Liver (tissue), 3 donors: ENCODE measurements around the gene RPS2.

Experiments used
- ATF3 ChIP-seq: IDR thresholded peaks from 2 replicates; pipeline ENCODE4 v1.6.1; 2016; ENCODE audit warnings: antibody characterized with exemption
- CTCF ChIP-seq: fragments of 150-350 bp; IDR thresholded peaks from 2 replicates; pipeline ENCODE4 v1.5.1; 2017; ENCODE audit warnings: improper control_type of control experiment, low read depth, low read length; ENCODE audit not compliant: missing input control
- EGR1 ChIP-seq, 2 donors: IDR thresholded peaks; 2 replicates each; pipeline ENCODE4 v1.6.1; 2016 to 2018; ENCODE audit warnings: antibody characterized with exemption in 2 of 2, low read depth in 2 of 2
- FOXA1 ChIP-seq: IDR thresholded peaks from 2 replicates; pipeline ENCODE4 v1.6.1; 2016; ENCODE audit warnings: antibody characterized with exemption
- GABPA ChIP-seq, 2 donors: IDR thresholded peaks in 1 of 2; conservative IDR thresholded peaks in 1 of 2; 2 replicates each; pipeline ENCODE4 v1.6.1; 2016; ENCODE audit warnings: antibody characterized with exemption in 2 of 2, mild to moderate bottlenecking in 1 of 2, moderate library complexity in 1 of 2
- JUND ChIP-seq, 2 donors: IDR thresholded peaks; 2 replicates each; pipeline ENCODE4 v1.6.1; 2016; ENCODE audit warnings: antibody characterized with exemption in 2 of 2
- MAX ChIP-seq: IDR thresholded peaks from 2 replicates; pipeline ENCODE4 v1.6.1; 2016; ENCODE audit warnings: antibody characterized with exemption
- RAD21 ChIP-seq, 2 donors: IDR thresholded peaks; 2 replicates each; pipeline ENCODE4 v1.6.1; 2016; ENCODE audit warnings: antibody characterized with exemption in 2 of 2, mild to moderate bottlenecking in 2 of 2
- REST ChIP-seq: IDR thresholded peaks from 2 replicates; pipeline ENCODE4 v1.6.1; 2016; ENCODE audit warnings: antibody characterized with exemption, mild to moderate bottlenecking
- RXRA ChIP-seq, 2 donors: IDR thresholded peaks; 2 replicates each; pipeline ENCODE4 v1.6.1; 2017 to 2018; ENCODE audit warnings: antibody characterized with exemption in 2 of 2, mild to moderate bottlenecking in 1 of 2
- SP1 ChIP-seq: IDR thresholded peaks from 2 replicates; pipeline ENCODE4 v1.6.1; 2018; ENCODE audit warnings: antibody characterized with exemption, mild to moderate bottlenecking
- TAF1 ChIP-seq: conservative IDR thresholded peaks from 2 replicates; pipeline ENCODE4 v1.6.1; 2016; ENCODE audit warnings: antibody characterized with exemption, mild to moderate bottlenecking
- YY1 ChIP-seq: IDR thresholded peaks from 2 replicates; pipeline ENCODE4 v1.6.1; 2016; ENCODE audit warnings: antibody characterized with exemption, mild to moderate bottlenecking
- ZBTB33 ChIP-seq: IDR thresholded peaks from 2 replicates; pipeline ENCODE4 v1.6.1; 2016; ENCODE audit warnings: antibody characterized with exemption
- donor health status: healthy.
- donor health status: healthy.

- no peak for TF ChIP-seq YY1
- TF ChIP-seq CTCF = no peak
- no peak for TF ChIP-seq JUND (IDR thresholded peaks at IDR 0.05)
- no peak for TF ChIP-seq MAX
- TF ChIP-seq FOXA1 = no peak
- TF ChIP-seq TAF1 = no peak
- no peak for TF ChIP-seq RAD21 (IDR thresholded peaks at IDR 0.05)
- TF ChIP-seq SP1 = no peak
- no peak for TF ChIP-seq RXRA (IDR thresholded peaks at IDR 0.05)
- TF ChIP-seq REST = no peak
- TF ChIP-seq ATF3 = no peak
- TF ChIP-seq EGR1 (IDR thresholded peaks at IDR 0.05; ENCODE audit: low read depth in 2 of 2) = no peak
- no peak for TF ChIP-seq ZBTB33
- no peak for TF ChIP-seq GABPA (IDR thresholded peaks at IDR 0.05 in 1 of 2, conservative IDR thresholded peaks at IDR 0.05 in 1 of 2)
These were observed 46.8 kb downstream of the RPS2 start for GRCh38 chr16:1917665-1918350.
